Esophagus (tissue), 2 donors: ENCODE measurements around the gene SHISA4. TPM values are rescaled to one million over a fixed set of nuclear protein-coding genes. Genes with fewer than 3 reads are reported as not detected.

ENCODE experiments used
- H3K27ac ChIP-seq, 2 donors: one replicate each; pipeline ENCODE4 v1.5.1; 2013; ENCODE audit warnings: low read depth in 2 of 2, mild to moderate bottlenecking in 2 of 2, inconsistent platforms in 1 of 2, low read length in 1 of 2, moderate library complexity in 1 of 2
- H3K27me3 ChIP-seq, 2 donors: one replicate each; pipeline ENCODE4 v1.6.1; 2013; ENCODE audit warnings: low read length in 2 of 2, control low read depth in 1 of 2, mild to moderate bottlenecking in 1 of 2; ENCODE audit not compliant: insufficient read depth in 2 of 2, control insufficient read depth in 1 of 2
- H3K36me3 ChIP-seq, 2 donors: one replicate each; pipeline ENCODE4 v1.6.1; 2013; ENCODE audit warnings: low read length in 1 of 2; ENCODE audit not compliant: control insufficient read depth in 2 of 2, insufficient read depth in 2 of 2
- H3K4me1 ChIP-seq, 2 donors: one replicate each; pipeline ENCODE4 v1.6.1; 2013; ENCODE audit warnings: low read length in 1 of 2; ENCODE audit not compliant: control insufficient read depth in 2 of 2, insufficient read depth in 2 of 2
- H3K4me3 ChIP-seq, 2 donors: one replicate each; pipeline ENCODE4 v1.5.1; 2013; ENCODE audit warnings: low read length in 2 of 2, mild to moderate bottlenecking in 2 of 2, low read depth in 1 of 2, moderate library complexity in 1 of 2
- H3K9me3 ChIP-seq, 2 donors: one replicate each; pipeline ENCODE4 v1.6.1; 2013; ENCODE audit warnings: mild to moderate bottlenecking in 2 of 2, low read depth in 1 of 2, low read length in 1 of 2, moderate library complexity in 1 of 2; ENCODE audit not compliant: control insufficient read depth in 2 of 2, insufficient read depth in 1 of 2
- WGBS, 2 donors: extraction: QIAGEN DNeasy Blood & Tissue Kit; methylation state at CpG; one replicate each; pipeline ENCODE4 v1.1.7; 2013; 5-methylcytosine and 5-hydroxymethylcytosine counted together
- polyA plus RNA-seq, 2 donors: library from polyadenylated mRNA; stranded (reverse); fragments of 200-250 nt; gene quantifications; one replicate each; pipeline ENCODE4 v1.2.3, GENCODE V29; 2013
- donor health status: healthy with polysubstance abuse.
- donor health status: Bipolar disorder and iron deficiency.

Gene SHISA4
- polyA plus RNA-seq, 2 donors = 2.3 to 3.7 TPM

DNA sequence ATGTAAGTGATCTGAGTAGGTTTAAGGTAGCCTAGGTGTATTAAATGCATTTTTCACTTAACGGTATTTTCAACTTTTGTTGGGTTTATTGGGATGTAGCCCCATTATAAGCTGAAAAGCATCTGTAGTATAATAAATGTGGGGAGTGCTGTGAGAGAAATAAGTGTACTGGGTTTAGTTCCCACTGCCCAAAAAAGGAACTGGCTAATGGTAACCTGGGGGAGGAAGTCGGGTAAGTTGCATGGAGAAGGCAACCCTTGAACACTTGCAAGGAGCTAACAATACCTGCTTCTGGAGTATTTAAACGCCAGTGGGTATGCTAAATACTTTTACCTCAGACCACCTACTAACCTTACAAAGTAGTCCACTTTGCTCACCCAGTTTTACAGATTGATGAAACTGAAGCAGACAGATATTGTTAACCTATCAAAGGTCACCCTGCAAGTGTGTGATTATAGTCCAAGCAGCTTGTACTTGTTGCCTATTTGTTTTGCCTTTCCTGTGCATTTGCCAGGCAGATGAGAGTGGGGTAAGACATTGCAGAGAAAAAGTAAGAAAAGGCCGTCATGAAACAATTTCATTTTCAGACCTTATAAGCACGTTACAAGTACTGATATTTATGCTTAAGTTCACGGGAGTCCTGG, 7.6 kb upstream of the SHISA4 start:
- Histone ChIP-seq H3K9me3 (no peaks in the 10 kb centered on the region), H3K27ac (no peak overlapping the region), H3K4me3 (no peak overlapping the region), H3K4me1 (peaks cover 9 to 13% of the 10 kb centered on the region in 2 donors), H3K27me3 (no peaks in the 10 kb centered on the region), H3K36me3 (no peaks in the 10 kb centered on the region)
- WGBS, 2 donors = 66 to 70% methylated on average over 6 of the region's 6 CpGs

DNA sequence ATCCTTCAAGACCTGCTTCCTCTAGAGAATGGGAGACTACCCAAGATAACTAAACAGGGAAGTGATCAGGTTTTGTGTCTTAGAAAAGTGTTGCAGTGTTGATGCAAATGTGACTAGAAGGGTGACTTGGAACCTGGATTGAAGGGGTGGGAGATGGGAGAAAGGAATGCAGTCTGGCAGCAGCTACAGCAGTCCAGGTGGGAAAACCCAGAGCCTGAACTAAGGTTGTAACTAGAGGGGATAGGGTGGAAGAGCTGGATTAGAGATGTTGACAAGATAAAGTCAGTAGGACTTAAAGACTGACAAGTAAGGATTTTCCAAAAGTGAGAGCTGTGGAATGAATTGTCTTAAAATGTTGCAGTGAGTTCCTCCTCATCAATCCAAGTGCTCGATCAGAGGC, 7.1 kb upstream of the SHISA4 start:
- Histone ChIP-seq H3K4me3 (no peak overlapping the region), H3K27me3 (no peaks in the 10 kb centered on the region), H3K9me3 (no peaks in the 10 kb centered on the region), H3K36me3 (no peaks in the 10 kb centered on the region), H3K27ac (no peak overlapping the region), H3K4me1 (peaks cover 9 to 13% of the 10 kb centered on the region in 2 donors)
- 69 to 86% methylated on average over 1 of the region's 1 CpG for WGBS, 2 donors

DNA sequence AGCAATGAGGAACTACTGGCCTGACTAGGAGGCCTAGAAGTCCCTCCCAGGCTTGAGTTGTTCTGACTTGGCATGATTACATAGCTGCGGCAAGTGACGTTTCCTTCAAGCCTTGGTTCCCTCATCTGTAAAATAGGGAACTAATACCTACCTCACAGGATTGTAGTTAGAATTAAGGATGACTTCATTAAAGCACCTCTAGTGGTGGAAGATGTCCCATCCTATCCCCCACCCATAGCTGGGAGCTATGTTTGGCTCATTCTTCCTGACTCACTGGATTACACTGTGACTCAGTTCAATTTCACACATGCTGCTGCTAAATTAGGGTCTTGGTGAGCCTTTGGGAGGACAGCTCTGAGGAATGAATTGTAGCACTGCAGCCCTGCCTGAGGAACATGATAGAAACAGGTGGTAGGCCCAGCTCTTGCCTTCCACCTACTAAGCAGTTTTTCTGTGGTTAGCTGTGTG, 6.0 kb upstream of the SHISA4 start:
- Histone ChIP-seq H3K27me3 (no peaks in the 10 kb centered on the region), H3K36me3 (no peaks in the 10 kb centered on the region)

DNA sequence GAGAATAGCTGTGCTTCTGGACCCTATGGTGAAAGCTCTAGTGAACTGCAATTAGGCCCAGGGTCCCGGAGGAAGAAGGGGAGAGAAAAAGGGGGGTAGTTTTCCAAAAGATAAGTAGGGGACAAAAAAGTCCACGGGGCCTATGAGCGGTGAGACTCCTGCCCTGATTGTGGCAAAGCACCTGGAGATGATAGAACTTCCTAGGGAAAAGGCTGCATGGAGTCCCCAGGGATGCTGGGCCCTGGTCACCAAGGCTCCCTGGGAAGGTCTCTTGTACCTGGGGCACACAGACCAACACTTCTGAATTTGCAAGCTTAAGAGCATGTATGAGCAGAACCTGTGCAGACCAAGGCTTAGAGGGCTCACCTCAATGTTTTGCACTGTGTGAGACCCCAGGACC, 5.4 kb upstream of the SHISA4 start:
- peak overlapping the region in 1 of 2 donors; percentile 66 for H3K27ac ChIP-seq
- 76 to 77% methylated on average over 3 of the region's 3 CpGs for WGBS, 2 donors
- no peak overlapping the region for H3K4me3 ChIP-seq
- peaks cover 9 to 13% of the 10 kb centered on the region in 2 donors for H3K4me1 ChIP-seq
- H3K36me3 ChIP-seq = no peaks in the 10 kb centered on the region
- no peaks in the 10 kb centered on the region for H3K9me3 ChIP-seq
- H3K27me3 ChIP-seq = no peaks in the 10 kb centered on the region

More for the DNA sequence above, 6.0 kb upstream of the SHISA4 start:
- H3K9me3 ChIP-seq = no peaks in the 10 kb centered on the region
- H3K4me1 ChIP-seq = peaks cover 9 to 13% of the 10 kb centered on the region in 2 donors
- no peak overlapping the region for H3K4me3 ChIP-seq
- H3K27ac ChIP-seq = peak overlapping the region in 1 of 2 donors; percentile 66
- 50 to 66% methylated on average over 2 of the region's 2 CpGs for WGBS, 2 donors

DNA sequence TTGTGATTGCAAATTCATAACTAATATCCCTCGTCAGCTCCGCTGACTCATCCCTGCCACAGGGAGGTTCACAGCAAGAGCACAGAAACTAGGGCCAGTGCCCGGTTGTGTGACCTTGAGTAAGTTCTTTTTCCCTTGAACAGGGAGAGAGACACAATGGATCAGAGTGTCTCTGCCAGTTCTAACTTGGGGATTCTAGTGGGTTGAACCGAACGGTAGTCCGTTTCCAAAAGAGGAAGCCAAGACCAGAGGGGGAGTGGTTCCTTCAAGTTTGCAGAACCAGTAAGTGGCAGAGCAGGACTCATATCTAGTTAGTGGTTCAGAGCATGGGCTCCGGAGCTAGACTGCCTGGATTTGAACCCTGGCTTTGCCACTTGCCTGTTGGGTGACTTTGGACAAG, 4.9 kb upstream of the SHISA4 start:
- no peak overlapping the region for H3K4me3 ChIP-seq
- no peaks in the 10 kb centered on the region for H3K36me3 ChIP-seq
- 15 to 17% methylated on average over 7 of the region's 7 CpGs for WGBS, 2 donors
- no peaks in the 10 kb centered on the region for H3K27me3 ChIP-seq
- peaks cover 9 to 13% of the 10 kb centered on the region in 2 donors for H3K4me1 ChIP-seq
- no peaks in the 10 kb centered on the region for H3K9me3 ChIP-seq
- peak overlapping the region; percentile 29 to 75 for H3K27ac ChIP-seq

DNA sequence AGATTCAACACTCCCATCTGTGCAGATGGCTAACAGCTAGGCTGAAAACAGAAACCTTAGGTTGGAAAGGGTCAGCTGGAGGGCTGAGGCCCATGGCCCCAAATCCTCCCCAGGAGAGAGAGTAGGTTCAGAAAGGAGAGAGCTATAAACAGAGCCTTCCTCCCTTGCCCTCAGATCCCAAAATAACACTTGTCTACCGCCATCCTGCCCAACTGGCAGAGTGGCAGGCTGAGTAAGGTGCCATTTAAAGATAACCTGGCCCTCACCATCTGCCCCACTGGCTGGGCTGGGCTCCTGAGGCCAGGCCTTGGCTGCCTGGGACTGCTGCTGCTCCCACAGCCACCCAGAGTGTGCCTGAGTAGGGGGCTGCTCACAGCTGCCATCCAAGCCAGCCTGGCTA, 4.3 kb upstream of the SHISA4 start:
- H3K27me3 ChIP-seq = no peaks in the 10 kb centered on the region
- H3K27ac ChIP-seq = peak overlapping the region in 1 of 2 donors; percentile 63
- no peaks in the 10 kb centered on the region for H3K36me3 ChIP-seq
- no peaks in the 10 kb centered on the region for H3K9me3 ChIP-seq
- 50 to 57% methylated on average over 1 of the region's 1 CpG for WGBS, 2 donors
- H3K4me1 ChIP-seq = peaks cover 11 to 16% of the 10 kb centered on the region in 2 donors
- H3K4me3 ChIP-seq = no peak overlapping the region

DNA sequence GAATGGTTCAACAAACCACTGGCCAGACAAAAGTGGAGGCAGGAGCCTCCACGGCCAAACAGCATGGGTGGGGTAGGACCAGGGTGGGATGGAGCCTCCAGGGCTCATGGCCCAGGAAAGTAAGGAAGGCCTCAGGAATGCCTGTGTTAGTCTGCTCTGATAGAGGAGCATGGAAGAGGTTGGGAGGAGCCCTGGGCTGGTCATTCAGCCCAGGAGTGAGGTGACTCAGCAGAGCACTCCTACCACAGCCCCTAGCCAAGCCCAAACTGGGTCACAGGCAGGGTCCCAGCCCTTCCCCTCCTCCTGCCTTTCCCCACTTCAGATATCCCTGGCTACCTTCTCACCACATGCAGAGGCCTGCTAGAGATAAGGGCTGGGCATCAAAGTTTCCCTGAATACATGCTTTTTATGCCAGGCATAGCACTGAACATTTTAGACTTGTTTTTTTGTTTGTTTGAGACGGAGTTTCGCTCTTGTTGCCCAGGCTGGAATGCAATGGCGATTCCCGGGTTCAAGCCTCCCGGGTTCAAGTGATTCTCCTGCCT, 3.1 kb upstream of the SHISA4 start:
- H3K4me3 ChIP-seq = no peak overlapping the region
- H3K9me3 ChIP-seq = no peaks in the 10 kb centered on the region
- H3K27me3 ChIP-seq = no peaks in the 10 kb centered on the region
- H3K36me3 ChIP-seq = no peaks in the 10 kb centered on the region
- H3K27ac ChIP-seq = peak overlapping the region in 1 of 2 donors; percentile 33
- 61 to 71% methylated on average over 6 of the region's 6 CpGs for WGBS, 2 donors
- peaks cover 12 to 16% of the 10 kb centered on the region in 2 donors for H3K4me1 ChIP-seq

DNA sequence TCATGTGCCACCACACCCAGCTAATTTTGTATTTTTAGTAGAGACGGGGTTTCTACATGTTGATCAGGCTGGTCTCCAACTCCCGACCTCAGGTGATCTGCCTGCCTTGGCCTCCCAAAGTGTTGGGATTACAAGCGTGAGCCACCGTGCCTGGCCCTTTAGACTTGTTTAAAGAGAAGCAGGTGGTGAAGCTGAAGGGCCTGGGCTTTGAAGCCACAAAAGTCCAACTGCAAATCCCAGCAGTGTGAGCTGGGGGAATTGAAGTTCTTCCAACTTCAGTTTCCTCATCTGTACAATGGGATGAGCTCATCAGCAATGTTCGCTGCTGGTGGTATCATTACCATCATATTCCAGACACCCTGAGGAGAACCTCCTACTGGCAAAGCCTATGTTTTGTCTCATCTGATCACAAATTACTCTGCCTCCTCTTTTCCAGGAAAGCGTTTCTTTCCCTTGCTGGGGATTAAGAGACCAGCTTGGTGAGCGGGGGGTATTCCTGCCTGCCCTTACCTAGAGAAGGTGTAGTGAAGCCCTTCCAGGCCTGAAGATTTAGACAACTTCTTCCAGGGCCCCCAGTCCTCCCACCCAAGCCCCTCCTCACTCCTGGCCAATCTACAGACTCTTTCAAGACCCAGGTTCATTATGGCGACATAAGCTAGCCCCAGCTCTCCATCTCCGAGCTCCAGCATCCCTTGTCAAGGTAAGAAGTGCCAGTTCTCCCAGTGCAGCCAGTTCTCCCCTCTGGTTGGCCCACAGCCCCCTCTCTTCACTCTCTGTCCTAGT, 2.4 kb upstream of the SHISA4 start:
- H3K36me3 ChIP-seq = no peaks in the 10 kb centered on the region
- no peaks in the 10 kb centered on the region for H3K9me3 ChIP-seq
- no peaks in the 10 kb centered on the region for H3K27me3 ChIP-seq
- no peak overlapping the region for H3K27ac ChIP-seq
- 71 to 81% methylated on average over 9 of the region's 9 CpGs for WGBS, 2 donors
- H3K4me1 ChIP-seq = peaks cover 12 to 16% of the 10 kb centered on the region in 2 donors
- no peak overlapping the region for H3K4me3 ChIP-seq

DNA sequence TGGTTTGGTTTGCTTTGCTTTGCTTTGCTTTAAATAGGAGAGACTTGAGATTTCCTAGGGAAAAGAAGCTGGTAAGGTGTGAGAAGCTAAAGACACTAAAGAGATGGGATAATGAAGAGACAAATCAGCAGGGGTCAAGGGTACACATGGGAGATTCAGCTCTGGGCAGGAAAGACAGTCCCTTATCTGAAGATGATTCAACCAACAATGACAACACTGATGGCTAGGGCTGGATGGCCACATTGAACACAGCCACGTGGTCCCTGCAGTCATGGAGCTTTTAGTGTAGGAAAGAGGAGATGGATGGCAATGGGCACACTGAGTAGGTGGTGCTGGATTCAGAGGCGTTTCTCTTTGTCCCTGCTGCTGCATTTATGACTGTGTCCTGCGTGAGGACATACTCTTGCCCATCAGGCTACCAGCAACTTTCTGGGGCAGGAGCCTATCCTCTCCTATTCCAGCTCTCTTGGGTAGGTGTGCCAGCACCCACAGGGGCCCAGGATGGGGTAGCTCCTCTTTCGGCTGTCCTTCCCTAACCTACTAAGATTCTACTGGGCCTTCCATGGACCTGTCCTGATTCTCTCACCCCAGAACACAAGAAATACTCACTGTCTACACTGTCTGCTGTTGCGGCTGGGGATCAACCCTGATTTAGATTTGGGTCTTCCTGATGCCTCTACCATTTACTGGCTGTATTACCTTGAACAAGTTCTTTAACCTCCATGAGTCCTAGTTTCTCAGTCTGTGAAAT, 1.4 kb upstream of the SHISA4 start:
- Histone ChIP-seq H3K4me3 (no peak overlapping the region), H3K27me3 (no peaks in the 10 kb centered on the region), H3K36me3 (no peaks in the 10 kb centered on the region), H3K9me3 (no peaks in the 10 kb centered on the region), H3K4me1 (peaks cover 12 to 16% of the 10 kb centered on the region in 2 donors), H3K27ac (no peak overlapping the region)
- WGBS, 2 donors = 87 to 89% methylated on average over 5 of the region's 5 CpGs
